DMS 273 treated with DMSO at 0.1 percent for 48 hours (cell line): ENCODE results near the gene SGMS1.

Source experiments
- DNase-seq: peaks from one replicate; lab custom pipeline; 2025; lab: John Stamatoyannopoulos, UW

Gene SGMS1

DNA sequence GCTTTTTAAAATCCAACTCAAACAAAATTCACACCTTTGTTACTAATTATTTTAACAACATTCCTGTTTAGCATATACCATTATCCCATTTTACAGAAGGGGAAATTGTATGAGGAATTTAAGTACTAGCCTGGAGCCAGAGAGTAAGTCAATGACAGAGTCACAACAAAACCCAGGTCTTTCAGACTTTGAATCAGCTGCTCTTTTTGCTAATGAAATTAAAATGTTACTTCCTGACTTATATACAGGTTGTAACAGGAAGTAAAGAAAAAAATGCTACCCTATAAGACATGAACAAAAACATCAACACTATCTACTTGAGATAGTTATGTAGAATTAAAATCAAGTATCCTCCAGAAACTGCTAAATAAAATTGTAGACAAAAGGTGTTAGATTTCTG, 289.9 kb downstream of the SGMS1 start:
- no peak for DNase-seq

DNA sequence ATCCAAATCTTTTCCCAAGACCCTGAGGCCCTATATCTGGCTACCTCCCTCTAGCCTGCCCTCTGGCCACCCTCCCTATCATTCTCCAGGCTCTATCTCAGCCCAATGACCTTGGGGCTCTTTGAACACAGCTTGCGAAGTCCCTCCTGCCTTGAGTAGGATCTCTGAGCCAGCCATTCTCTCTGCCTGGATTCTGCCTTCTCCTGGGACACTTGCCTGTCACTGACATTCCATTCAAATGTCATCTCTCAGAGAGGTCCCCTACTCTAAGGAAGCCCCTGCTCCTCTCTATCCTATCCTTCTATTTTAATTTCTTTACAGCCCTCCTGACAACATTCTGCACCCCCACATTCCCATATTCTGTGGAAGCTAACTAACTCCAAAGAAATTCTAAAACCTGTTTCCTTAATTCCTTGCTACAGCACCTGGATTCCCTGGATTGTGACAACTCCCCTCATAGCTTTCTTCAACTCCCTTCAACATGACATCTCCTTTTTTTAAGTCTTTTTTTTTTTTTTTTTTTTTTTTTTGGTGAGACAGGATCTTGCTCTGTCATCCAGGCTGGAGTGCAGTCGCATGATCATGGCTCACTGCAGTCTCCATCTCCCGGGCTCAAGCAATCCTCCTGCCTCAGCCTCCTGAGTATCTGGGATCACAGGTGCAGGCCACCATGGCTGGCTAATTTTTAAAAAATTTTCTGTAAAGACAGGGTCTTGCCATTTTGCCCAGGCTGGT, 291.5 kb downstream of the SGMS1 start:
- no peak for DNase-seq

DNA sequence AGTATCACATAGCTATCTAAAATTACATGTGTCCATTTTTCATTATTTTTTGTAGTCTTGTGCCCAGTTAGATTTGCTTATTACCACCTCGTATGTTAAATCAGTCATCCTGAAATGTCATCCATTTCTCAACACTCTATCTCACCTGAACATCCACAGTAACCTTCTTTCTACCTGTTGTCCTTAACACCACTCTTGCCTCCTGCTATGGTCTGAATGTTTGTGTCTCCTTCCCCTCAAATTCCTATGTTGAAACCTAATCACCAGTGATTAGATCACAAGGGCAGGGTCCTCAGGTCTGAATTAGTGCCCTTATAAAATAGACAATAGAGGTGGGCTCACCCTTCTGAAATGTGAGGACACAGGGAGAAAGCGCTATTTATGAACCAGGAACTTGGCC, 292.3 kb downstream of the SGMS1 start:
- no peak for DNase-seq

DNA sequence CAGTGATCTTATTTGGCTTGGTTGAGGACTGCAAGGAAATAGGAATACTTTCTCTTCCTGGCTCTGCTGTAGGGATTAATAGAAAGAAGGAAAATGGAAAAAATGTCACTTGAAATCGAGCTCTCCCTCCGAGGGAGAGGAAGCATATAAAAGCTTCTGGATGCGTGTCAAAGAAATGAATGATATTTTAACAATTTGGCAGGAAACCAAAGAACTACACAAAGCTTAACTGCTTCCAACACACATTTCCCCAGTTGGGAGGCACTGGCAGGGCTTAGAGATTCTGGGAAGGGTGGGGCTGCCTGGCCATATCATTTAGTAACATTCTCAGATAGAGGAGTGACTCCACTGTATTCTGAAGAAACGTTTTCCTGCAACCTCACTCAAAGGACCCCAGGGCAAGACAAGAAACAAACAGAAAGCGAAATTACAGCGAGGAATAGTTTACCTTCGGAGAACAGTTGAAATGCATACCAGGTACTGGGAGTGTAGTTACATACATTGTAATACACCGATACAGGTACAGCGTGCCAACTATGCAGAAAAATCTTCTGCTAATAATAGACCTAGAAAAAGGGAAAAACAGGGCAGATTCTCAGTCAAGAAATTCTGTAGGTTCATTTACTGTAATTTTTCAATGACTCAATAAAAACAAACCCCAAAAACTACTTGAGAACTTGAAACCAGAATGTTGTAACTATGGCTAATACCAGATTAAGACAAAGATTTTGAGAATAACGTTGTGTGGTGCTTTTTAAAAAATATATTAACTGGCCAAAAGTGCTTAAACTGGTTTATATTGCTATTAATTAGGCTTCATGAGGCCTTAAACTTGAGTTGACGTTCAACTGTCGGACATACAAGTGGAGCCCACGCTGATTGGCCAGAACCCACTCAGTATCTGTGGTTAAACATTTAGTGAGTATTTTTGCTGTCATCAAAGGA, 296.7 kb downstream of the SGMS1 start:
- no peak for DNase-seq

DNA sequence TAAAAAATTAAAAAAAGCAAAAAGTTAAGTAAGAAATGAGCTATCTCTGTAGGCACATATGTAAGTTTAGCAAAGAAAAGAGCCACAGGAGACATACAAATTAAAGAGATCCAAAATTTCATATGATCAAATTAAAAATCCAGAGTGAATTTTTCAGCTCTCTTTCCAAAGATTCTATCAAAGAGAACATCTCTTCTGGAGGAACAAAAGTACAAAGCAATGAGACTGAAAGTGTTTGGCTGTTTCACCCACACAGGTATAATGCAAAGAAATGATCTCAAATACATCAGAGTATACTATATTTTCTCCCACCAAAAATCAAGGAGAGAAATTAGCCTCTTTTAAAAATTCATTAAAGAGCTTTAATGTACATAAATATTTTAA, 297.6 kb downstream of the SGMS1 start:
- no peak for DNase-seq

DNA sequence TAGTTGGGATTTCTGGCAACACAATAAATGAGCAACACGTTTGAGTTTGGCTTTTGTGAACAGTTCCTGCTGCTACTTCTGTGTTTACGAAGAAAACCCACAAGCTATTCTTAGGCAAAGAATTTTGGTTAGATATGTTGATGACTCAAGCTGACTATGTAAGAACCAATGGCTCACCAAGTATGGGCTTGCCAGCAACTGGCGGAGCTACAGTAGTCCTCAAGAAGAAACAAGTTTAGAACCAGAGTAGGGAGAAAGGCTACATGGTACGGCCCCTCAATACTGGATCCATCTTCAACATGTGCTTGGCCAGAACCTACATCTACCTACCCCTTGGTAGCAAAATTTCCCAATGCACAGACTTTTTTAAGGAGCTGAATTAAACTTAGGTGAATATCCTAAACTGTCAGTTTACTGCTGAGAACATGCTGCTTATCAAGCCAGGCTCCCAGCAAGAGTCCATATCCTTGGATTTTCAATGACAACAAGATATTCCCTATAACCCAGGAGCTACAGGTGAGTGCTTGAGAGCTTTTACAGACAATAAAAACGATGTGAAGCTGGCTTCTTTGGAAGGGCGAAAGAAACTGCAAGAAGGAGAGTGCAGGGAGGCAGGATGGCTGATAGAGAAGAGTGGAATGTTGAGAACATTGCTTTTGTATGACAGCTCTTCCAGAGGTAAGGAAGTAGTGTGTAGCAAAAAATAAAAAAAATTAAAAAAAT, 298.1 kb downstream of the SGMS1 start:
- DNase-seq = no peak

DNA sequence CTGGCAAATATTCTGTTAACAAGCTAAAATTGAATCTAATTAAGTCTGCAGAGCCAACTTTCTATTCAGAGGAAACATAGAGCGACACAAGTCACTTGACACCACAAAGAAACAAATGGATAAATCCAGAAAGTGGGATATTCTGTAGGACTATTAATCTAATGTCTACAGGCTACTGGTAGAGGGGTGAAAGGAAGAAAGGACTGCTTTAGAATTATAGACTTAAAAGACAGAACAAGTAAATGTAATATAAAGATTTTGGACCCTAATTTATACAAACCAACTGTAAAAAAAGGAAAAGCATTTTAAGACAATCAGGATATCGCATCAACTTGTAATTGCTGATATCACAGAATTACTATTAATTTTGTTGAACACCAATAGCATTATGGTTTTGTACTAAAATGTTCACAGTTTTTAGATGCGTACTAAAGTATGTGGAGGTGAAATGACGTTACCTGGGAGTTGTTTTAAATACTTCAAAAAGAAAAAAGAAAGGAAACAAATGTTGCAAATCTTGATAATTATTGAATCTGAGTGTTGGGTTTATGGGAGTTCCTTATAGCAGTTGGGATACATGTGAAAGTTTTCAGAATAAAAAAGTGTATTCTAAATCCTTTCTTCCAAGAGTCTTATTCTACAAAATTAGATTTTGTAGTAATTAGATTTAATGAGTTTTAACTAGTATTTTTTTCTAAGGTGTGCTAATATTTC, 298.9 kb downstream of the SGMS1 start:
- DNase-seq = no peak

DNA sequence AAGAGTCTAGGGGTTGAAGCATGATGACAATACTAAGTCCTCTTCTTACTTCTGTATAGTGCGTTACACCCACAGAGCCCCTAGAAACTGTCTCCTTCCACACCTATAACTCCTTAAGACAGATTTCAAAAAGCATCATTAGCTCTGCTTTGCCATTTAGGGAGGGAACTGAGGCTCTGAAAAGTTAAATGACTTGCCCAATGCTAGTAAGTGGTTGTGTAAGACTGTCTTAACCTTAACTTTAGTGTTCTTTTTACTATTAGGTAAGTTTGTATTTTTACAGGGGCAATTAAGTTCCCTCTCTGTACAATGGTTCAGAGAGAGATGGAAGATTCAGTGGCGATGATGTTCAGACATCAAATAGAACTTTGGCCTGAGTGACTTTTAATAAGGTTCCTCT, 299.7 kb downstream of the SGMS1 start:
- no peak for DNase-seq

DNA sequence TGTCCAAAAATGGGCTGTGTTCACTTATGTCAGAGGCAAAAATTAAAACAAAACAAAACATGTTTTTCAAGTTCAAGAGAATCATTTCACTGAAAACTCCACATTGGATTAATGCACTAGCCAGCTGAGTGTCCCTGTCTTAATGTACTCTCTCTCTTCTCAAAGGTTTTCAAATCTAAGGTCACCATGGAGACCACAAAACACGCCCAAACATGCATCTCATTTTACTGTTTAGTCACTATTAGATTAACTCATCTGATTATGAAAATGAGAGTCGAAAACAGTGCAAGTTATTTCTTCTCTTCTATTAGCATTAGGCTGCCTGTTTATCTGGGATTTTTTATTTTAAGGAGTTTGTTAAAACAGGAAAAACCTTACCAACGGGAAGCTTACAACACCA, 301.7 kb downstream of the SGMS1 start:
- DNase-seq = no peak

DNA sequence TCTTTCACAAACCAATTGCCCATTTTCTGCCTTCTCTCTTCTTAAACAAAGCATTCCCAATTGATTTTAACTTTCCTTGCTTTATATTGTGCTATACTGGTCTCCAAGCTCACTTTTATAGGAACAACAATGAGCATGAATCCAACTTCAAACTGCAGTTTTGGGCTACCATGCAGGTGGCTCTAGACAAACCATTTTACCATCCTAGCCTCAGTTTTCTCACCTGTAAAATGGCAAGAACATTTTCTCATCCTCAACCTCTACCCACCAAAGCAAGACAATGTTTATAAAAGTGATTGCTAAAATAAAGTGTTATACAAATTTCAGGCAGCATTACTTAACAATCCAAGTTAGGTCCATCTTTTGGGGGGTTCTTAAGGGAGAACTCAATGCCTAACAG, 305.6 kb downstream of the SGMS1 start:
- no peak for DNase-seq

DNA sequence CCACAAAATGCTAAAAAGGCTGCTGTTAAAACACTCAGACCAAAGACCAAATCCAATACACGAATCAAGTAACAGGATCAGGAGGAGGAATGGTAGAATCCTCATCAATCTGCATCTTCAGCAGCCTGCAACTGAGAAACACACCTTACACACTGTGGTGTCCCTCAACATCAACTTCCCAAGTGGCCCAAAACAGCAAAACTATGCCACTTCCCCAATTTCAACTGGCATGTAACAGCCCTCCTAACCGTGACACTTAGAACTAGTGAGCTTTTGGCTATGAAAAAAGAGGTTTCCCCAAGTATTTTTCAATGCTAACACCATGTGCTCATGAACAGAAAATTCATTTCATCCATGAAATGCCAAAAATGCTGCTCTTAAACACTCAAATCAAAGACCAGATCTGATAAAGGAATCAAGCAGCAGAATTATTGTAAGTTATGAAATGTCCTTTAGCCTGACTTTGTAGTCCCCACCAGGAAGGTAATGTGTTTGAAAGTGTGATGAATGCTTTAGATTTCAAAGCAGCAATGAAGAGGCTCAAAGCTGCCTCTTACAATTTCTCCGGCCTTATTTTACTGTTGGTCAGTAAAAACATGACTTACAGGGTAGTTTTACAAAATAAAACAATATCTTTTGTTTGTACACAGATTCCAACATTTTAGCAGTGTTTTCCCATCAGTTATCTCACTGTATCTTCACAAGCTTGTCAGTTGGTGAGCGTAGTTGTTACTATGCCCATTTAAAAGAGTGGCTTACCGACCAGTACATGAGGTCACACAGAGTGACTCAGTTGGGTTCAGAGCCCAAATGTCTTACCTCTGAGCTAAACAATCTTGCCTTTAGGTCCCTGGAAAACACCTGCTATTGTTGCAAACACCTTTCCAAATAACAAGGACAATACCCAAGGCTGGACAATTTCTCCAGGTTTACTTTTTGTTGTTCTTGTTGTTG, 306.8 kb downstream of the SGMS1 start:
- no peak for DNase-seq

DNA sequence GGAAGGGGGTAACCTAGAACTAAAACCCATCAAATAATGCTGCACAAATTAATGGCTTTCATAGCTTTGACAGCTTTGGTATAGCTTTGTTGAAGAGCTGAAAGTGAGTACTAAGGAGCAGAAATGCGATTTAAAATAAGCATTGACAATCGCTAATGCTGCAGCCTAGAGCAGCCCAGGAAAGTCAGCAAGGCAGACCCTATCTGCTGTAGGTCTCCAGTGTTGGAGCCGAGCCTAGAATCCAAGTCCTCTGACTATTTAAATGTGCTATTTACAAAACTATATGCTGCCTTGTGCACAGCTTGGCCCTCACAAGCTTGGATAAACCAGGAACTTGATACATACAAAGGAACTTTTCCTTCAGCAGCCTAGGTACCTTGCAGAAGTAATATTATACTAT, 307.6 kb downstream of the SGMS1 start:
- DNase-seq = no peak

DNA sequence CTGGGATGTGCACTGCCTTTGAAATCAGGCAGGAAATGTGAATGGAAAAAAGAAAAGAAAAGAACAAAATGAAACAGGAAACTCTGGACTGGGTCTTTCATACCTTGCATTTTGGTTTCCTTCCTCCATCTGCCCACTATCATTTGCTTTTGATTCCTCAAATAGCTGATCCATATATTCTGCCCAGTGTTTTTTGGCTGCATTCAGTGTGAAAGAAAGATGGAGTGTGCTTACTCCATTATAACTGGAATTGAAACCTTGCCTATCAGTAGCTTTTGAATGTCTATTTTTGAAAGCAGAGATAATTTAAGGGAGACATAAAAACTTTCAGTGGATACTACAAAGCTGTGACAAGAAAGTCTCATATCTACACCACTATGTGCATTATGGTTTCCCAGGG, 308.3 kb downstream of the SGMS1 start:
- DNase-seq = no peak

DNA sequence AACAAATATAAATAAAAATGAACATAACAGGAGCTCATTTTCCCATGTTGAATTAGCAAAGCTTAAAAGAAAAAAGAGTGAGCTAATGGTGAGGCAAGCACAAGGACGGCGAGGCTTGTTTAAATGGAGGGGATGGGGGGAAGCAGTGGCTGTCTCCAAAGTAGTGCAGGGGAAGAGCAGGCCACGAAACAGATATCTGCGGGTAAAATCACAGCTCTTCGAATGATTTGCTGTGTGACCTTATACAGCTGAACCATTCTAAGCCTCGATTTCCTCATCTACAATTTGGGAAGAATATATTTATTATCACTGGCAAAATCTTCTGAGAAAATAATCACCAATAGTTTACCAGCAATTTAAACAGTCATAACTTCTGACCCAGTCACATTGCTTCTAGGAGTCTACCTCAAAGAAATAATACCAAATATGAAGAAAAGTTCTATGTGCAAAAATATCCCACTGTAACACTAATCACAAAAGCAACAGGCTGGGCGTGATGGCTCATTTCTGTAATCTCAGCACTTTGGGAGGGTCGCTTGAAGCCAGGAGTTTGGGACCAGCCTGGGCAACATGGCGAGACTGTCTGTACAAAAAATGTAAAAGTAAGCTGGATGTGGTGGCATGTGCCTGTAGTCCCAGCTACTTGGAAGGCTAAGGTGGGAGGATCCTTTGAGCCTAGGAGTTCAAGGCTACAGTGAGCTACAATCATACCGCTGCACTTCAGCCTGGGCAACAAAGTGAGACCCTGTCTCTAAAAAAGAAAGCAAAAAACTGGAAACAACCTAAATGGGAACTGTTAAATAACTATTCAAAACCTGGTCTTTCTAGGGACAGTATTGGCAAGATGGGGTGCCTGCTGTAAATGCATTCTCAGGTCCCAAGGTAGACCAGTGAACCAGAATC, 309.3 kb downstream of the SGMS1 start:
- no peak for DNase-seq

DNA sequence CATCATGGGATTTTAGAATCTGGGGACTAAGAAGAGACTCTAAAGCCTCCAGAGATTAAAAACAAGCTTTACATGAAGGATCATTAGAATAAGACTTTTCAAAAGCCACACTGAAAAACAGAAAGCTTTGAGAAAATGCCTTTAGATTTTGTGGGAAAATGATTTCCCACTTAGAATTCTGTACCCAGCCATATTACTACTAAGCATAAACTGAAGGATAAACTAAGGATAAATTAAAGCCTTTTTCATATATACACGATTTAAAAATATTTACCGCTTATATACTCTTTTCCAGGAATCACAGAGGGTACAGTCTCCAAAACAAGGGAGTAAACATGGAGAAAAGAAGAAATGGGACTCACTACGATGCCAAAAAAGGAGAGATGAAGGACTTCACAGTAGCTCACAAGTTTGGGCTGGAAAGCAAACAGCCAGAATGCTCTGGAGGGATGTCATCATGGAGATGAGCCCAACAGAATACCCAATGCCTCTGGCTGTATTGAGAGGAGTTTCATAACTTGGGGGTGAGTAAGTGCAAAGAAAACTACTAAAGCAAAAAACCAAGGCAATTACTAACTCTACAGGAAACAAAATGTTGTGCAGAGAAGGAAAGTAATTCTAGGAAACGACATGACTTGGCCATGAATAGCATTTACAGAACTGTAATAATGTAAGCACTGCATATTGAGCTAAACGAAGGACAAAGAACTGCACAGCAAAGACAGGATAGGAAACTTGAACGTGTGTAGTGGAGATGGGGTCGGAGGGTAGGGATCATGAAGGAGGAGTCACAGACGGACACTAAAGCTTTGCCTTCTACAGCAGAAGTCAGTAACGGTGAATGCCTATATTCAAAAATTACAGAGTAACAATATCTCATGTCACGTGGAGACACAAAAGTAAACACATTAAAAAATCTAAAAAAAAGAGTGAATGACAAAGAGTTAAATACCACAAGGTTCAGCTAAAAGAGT, 311.0 kb downstream of the SGMS1 start:
- no peak for DNase-seq

DNA sequence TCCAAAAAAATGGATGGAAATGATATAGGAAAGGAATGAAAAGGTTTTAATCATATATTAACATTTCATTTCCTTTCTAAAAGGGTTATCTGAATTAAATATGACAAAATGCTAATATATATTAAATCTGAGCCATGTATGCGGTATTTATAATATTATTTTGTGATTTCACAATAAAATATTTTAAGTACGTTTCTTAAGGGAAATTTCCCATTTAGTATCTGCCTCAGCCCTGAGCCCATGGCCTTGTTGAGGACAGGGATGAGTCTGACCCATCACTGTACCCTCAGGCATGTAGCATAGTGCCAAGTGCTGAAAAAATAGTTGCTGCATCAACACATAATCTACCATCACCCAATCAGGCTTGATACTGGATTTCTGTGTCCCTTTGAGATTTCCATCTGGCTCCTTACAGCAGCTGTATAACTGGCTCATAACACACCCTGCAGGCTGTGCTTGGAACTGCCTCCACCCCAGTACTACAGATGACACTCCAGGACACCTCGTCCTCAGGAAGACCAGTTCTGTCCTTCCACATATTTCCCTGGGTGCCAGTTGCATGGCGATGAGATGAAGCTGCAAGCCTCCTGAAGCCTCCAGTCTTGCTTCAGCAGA, 313.1 kb downstream of the SGMS1 start:
- no peak for DNase-seq

DNA sequence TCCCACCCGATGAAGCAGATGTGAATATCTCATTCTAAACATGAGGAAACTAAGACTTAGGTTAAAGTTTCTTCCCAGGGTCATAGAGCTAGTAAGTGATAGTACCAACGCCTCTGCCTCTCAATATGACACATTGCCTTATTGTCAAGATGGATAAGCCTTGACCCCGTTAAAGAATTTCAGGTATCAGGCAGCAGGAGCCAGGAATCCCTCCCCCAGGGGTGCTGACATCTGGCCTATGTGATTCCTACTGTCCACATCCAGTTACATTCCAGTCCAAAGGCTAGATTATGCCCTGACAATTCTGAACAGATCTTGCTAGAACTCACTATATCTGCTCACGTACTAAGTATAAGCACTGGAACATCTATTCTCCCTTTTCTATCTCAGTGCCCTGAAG, 314.4 kb downstream of the SGMS1 start:
- DNase-seq = no peak

DNA sequence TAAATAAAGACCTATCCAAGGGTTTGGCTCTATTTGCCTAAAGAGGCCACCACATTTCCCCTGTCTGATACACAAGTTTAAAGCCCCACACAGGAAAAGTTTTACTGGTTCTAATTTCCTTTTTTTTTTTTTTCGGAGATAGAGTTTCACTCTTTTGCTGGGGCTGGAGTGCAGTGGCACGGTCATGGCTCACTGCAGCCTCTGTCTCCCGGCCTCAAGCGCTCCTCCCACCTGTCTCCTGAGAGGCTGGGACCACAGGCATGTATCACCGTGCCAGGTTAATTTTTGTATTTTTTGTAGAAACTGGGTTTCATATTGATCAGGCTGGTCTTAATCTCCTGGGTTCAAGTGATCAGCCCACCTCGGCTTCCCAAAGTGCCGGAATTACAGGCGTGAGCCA, 319.1 kb downstream of the SGMS1 start:
- no peak for DNase-seq
